Glutamatergic neuron (in vitro differentiated cells): ENCODE results near the gene PAWR. TPM values are rescaled to one million over a fixed set of nuclear protein-coding genes. Genes with fewer than 3 reads are reported as not detected.

Experiments
- DNase-seq: peaks from one replicate; pipeline ENCODE4 v3.0.0; 2022
- H3K27ac Mint-ChIP-seq: one replicate; pipeline ENCODE4 v1.8.0; 2020; ENCODE audit warnings: mild to moderate bottlenecking, mixed read lengths, inconsistent platforms; ENCODE audit not compliant: unreplicated experiment
- H3K27me3 Mint-ChIP-seq: one replicate; pipeline ENCODE4 v1.8.0; 2020; ENCODE audit warnings: mild to moderate bottlenecking, moderate library complexity, mixed read lengths, inconsistent platforms; ENCODE audit not compliant: unreplicated experiment
- H3K36me3 Mint-ChIP-seq: one replicate; pipeline ENCODE4 v1.8.0; 2020; ENCODE audit warnings: mild to moderate bottlenecking, mixed read lengths, inconsistent platforms; ENCODE audit not compliant: unreplicated experiment
- H3K4me1 Mint-ChIP-seq: one replicate; pipeline ENCODE4 v1.8.0; 2020; ENCODE audit warnings: mild to moderate bottlenecking, low read depth, mixed read lengths, inconsistent platforms; ENCODE audit not compliant: unreplicated experiment
- H3K4me3 Mint-ChIP-seq: one replicate; pipeline ENCODE4 v1.8.0; 2020; ENCODE audit warnings: mild to moderate bottlenecking, mixed read lengths, inconsistent platforms; ENCODE audit not compliant: unreplicated experiment
- H3K9me3 Mint-ChIP-seq: one replicate; pipeline ENCODE4 v1.8.0; 2020; ENCODE audit warnings: mild to moderate bottlenecking, moderate library complexity, mixed read lengths, inconsistent platforms; ENCODE audit not compliant: unreplicated experiment
- CTCF ChIP-seq: fragments of 200-600 bp; sonication (generic); IDR thresholded peaks from one replicate; pipeline ENCODE4 v1.5.0; 2021; ENCODE audit not compliant: partially characterized antibody, unreplicated experiment
- total RNA-seq: library from RNA; stranded (reverse); fragmentation: NEBNext Ultra II Directional; extraction: Animal tissue kit (Norgen Biotek cat#: 25700); gene quantifications from one replicate; pipeline ENCODE4 v1.2.1, GENCODE V29; 2021; ENCODE audit not compliant: unreplicated experiment

Gene PAWR
- total RNA-seq, 1 donor from 2014 or later, result 7.0 TPM

GRCh38 chr12:79690142-79690637, 574 bp downstream of the PAWR start:
- H3K27me3 Mint-ChIP-seq, result peaks cover 3% of the 10 kb centered on the region
- TF ChIP-seq CTCF, result peak; percentile 14
- H3K27ac Mint-ChIP-seq, result no peak overlapping the region
- H3K4me3 Mint-ChIP-seq, result peak overlapping the region; percentile 84
- peak; percentile 53 for DNase-seq
- peaks cover 3% of the 10 kb centered on the region for H3K9me3 Mint-ChIP-seq
- no peaks in the 10 kb centered on the region for H3K4me1 Mint-ChIP-seq
- no peaks in the 10 kb centered on the region for H3K36me3 Mint-ChIP-seq

DNA sequence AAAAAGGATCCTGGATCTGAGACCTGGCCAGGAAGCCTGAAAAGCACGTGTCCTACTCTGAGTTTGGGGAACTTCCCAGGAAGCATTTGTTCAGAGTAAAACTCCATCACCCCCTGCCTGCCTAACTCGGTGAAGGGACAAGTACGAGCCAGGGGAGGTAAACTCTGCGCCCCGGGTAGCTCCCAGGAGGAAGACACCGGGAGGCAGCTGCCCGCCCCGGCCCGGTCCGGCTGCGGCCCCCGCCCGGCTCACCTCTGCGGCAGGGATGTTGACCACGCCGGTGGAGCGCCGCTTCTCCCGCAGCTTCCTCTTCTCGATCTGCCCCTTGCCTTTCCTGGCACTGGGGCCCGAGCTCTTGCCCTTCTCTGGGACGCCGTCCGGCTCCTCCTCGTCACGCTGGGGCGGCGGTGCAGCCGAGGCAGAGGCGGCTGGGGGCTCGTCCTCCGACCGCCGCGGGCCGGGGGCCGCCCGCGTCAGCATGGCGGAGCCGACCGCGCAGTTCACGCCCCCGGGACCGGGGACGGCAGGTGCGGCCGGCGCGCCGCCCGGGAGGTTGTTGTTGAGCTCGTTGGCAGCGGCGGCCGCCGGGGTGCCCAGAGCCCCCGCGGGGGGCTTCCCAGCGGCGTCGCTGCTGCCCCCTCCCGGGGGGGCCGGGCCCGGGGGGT, 1.2 kb downstream of the PAWR start:
- Mint-ChIP-seq H3K4me1 (no peaks in the 10 kb centered on the region), H3K4me3 (peak overlapping the region; percentile 84), H3K36me3 (no peaks in the 10 kb centered on the region), H3K27ac (no peak overlapping the region), H3K27me3 (peaks cover 3% of the 10 kb centered on the region), H3K9me3 (peaks cover 3% of the 10 kb centered on the region)
- DNase-seq, result peak; percentile 60
- no peak for TF ChIP-seq CTCF

GRCh38 chr12:79689061-79689476, 1.7 kb downstream of the PAWR start:
- no peak for DNase-seq
- TF ChIP-seq CTCF, result no peak
- Mint-ChIP-seq H3K27me3 (peaks cover 3% of the 10 kb centered on the region), H3K4me1 (no peaks in the 10 kb centered on the region), H3K36me3 (no peaks in the 10 kb centered on the region), H3K4me3 (peak overlapping the region; percentile 78), H3K27ac (no peak overlapping the region), H3K9me3 (peaks cover 3% of the 10 kb centered on the region)

GRCh38 chr12:79688376-79689060, 2.2 kb downstream of the PAWR start:
- peaks cover 3% of the 10 kb centered on the region for H3K9me3 Mint-ChIP-seq
- no peak for TF ChIP-seq CTCF
- H3K27ac Mint-ChIP-seq, result no peak overlapping the region
- no peaks in the 10 kb centered on the region for H3K4me1 Mint-ChIP-seq
- H3K4me3 Mint-ChIP-seq, result peak overlapping the region; percentile 78
- H3K36me3 Mint-ChIP-seq, result no peaks in the 10 kb centered on the region
- no peak for DNase-seq
- peaks cover 3% of the 10 kb centered on the region for H3K27me3 Mint-ChIP-seq

DNA sequence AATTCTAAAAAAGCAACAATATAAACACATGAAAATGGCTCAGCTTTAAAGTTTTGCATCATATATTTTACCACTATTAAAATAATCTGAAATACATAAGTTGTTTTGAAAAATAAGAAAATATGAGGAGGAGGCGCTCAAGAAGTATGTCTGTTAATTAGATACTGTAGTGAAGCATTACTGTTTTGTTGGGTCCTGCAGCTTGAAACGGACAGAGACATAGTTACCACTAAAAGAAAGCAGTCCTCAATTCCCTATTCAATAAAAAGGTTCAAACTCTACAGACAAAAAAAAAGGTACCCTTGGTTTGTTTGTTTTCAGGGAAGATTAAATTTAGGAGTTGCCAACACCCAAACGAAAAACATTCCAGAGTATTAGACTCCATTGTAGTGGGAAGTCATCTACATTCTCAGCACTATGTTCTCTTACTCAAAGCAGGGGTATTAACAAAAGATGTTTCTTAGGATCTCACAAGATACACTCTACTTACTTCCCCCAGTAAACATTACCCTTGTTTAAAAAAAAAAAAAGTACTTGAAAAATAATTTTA, 3.0 kb downstream of the PAWR start:
- H3K4me1 Mint-ChIP-seq, result no peaks in the 10 kb centered on the region
- peaks cover 3% of the 10 kb centered on the region for H3K9me3 Mint-ChIP-seq
- DNase-seq, result no peak
- peaks cover 3% of the 10 kb centered on the region for H3K27me3 Mint-ChIP-seq
- no peak for TF ChIP-seq CTCF
- H3K4me3 Mint-ChIP-seq, result no peak overlapping the region
- H3K36me3 Mint-ChIP-seq, result no peaks in the 10 kb centered on the region
- H3K27ac Mint-ChIP-seq, result no peak overlapping the region
